Peyer's patch (tissue), 4 donors: Measurements from ENCODE around the gene OLFML2A. TPM values are rescaled to one million over a fixed set of nuclear protein-coding genes. Genes with fewer than 3 reads are reported as not detected.
"Not testable (repeated sequence)": the region's sequence is repeated elsewhere in the genome, so short reads cannot be mapped to it uniquely, and the experiment has no call there.

ENCODE experiments used
- DNase-seq, 3 donors: peaks; one replicate each; pipeline ENCODE4 v3.0.0-alpha.2; 2017 to 2019
- H3K27ac ChIP-seq, 4 donors: fragments of 200-600 bp; sonication (generic); one replicate each; pipeline ENCODE4 v1.5.1; 2016 to 2019
- H3K27me3 ChIP-seq, 2 donors: fragments of 200-600 bp; sonication (generic); one replicate each; pipeline ENCODE4 v1.5.1; 2019
- H3K36me3 ChIP-seq, 3 donors: fragments of 200-600 bp; sonication (generic); one replicate each; pipeline ENCODE4 v1.5.1; 2016 to 2019
- H3K4me1 ChIP-seq, 4 donors: fragments of 200-600 bp; sonication (generic); one replicate each; pipeline ENCODE4 v1.5.1; 2016 to 2019
- H3K4me3 ChIP-seq, 4 donors: fragments of 200-600 bp; sonication (generic); 1 replicate in 3 of 4; 2 replicates in 1 of 4; pipeline ENCODE4 v1.5.1; 2016 to 2019; ENCODE audit warnings: mild to moderate bottlenecking in 1 of 4
- H3K9me3 ChIP-seq, 4 donors: fragments of 200-600 bp; sonication (generic); one replicate each; pipeline ENCODE4 v1.5.1; 2016 to 2019; ENCODE audit warnings: mild to moderate bottlenecking in 1 of 4
- POLR2A ChIP-seq, 2 donors: fragments of 450-650 bp; IDR thresholded peaks; one replicate each; pipeline ENCODE4 v1.5.1; 2017; ENCODE audit warnings: antibody characterized with exemption in 2 of 2, mild to moderate bottlenecking in 2 of 2, moderate library complexity in 2 of 2
- total RNA-seq, 4 donors: library from RNA; depleted of rRNA; stranded (reverse); fragments of >200 nt; gene quantifications; one replicate each; pipeline ENCODE4 v1.1.0, GENCODE V29; 2016
- TF ChIP-seq, protein P1 (sequence below), 6 experiments: fragments of 450-650 bp in 4 of 6; fragments of 200-600 bp in 2 of 6; sonication (generic) in 1 of 6; IDR thresholded peaks; one replicate each; pipeline ENCODE4 v1.5.1; 2017 to 2019; ENCODE audit warnings: antibody characterized with exemption in 6 of 6, mild to moderate bottlenecking in 3 of 6, moderate library complexity in 1 of 6

OLFML2A gene
- total RNA-seq = 10 to 100 TPM in 1 of 4 donors, 1 to 10 TPM in 2, under 1 TPM in 1; 0.88 to 10.0 (median 8.7) TPM

DNA sequence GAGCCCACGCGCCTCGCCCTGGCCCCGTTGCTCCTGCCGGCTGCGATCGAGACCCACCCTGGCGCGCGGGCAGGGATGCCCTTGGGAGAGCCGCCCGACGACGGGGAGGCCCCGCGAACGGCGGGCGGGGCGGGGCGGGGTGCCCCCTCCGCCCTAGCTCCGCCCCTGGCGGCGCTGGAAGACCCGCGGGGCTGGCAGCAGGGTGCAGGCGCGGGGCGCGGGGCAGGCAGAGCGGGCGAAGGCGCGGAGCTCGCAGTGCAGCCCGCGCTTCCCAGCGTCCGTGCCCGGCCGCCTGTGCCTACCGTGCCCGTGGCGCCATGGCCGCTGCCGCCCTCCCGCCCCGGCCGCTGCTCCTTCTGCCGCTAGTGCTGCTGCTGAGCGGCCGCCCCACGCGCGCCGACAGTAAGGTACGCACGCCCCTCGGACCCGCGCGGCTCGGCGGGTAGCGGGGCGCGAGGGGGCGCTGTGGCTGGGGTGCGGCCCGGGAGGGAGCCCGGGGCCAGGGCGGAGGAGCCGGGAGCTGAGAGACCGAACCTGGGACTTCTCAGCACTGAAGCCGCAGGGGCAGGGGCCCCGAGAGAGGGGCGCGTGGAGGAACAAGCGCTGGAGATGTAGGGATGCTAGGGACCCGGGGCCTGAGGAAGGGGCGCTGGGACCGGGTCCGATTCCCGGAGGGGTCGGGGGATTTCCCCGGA is at the start of gene OLFML2A:
TSS of gene OLFML2A (plus strand) at position 180 of the 695 bp plus-strand sequence. CDS start at position 318, 138 bp downstream.
- no peaks in the 10 kb centered on the region for H3K9me3 ChIP-seq
- TF ChIP-seq, protein P1, sequence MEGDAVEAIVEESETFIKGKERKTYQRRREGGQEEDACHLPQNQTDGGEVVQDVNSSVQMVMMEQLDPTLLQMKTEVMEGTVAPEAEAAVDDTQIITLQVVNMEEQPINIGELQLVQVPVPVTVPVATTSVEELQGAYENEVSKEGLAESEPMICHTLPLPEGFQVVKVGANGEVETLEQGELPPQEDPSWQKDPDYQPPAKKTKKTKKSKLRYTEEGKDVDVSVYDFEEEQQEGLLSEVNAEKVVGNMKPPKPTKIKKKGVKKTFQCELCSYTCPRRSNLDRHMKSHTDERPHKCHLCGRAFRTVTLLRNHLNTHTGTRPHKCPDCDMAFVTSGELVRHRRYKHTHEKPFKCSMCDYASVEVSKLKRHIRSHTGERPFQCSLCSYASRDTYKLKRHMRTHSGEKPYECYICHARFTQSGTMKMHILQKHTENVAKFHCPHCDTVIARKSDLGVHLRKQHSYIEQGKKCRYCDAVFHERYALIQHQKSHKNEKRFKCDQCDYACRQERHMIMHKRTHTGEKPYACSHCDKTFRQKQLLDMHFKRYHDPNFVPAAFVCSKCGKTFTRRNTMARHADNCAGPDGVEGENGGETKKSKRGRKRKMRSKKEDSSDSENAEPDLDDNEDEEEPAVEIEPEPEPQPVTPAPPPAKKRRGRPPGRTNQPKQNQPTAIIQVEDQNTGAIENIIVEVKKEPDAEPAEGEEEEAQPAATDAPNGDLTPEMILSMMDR (IDR thresholded peaks at IDR 0.05) = peak in 5 of 6 experiments; percentile 11 to 36 (median 15)
- TF ChIP-seq POLR2A (IDR thresholded peaks at IDR 0.05) = no peak
- peaks cover 0 to 4% of the 10 kb centered on the region in 2 donors for H3K27me3 ChIP-seq
- peak within 1 kb of the TSS; percentile 32 to 64 (median 54) for H3K4me3 ChIP-seq
- no peaks in the 10 kb centered on the region for H3K36me3 ChIP-seq
- peak in 2 of 3 donors; percentile 48 to 52 for DNase-seq
- H3K4me1 ChIP-seq = peaks cover 0 to 24% (median 8%) of the 10 kb centered on the region in 4 donors
- H3K27ac ChIP-seq = peak within 1 kb of the TSS in 3 of 4 donors; percentile 57 to 62 (median 61)

DNA sequence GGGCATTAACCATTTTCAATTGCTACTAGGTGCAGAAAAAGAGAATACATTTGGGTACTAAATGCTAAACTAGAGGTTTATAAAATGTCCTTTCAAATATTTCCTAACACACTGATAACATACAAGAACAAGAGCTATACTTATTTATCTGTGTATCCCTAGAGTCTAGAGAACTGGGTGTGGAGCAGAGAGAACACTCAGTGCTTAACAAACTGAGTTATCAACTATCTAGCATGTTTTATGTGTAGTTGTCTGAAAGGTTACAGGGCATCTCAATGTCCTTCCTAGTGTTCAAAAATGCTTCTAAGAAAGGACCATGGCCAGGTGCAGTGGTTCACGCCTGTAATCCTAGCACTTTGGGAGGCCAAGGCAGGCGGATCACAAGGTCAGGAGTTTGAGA is 46.2 kb upstream of the OLFML2A start:
- Histone ChIP-seq H3K9me3 (no peaks in the 10 kb centered on the region), H3K4me1 (peaks cover 0 to 27% (median 6%) of the 10 kb centered on the region in 4 donors), H3K36me3 (no peaks in the 10 kb centered on the region), H3K27ac (peak overlapping the region in 3 of 4 donors; percentile 32 to 59 (median 58)), H3K4me3 (no peak overlapping the region), H3K27me3 (no peaks in the 10 kb centered on the region)
- DNase-seq = no peak
- TF ChIP-seq, protein P1 (IDR thresholded peaks at IDR 0.05) = no peak
- no peak for TF ChIP-seq POLR2A (IDR thresholded peaks at IDR 0.05)

DNA sequence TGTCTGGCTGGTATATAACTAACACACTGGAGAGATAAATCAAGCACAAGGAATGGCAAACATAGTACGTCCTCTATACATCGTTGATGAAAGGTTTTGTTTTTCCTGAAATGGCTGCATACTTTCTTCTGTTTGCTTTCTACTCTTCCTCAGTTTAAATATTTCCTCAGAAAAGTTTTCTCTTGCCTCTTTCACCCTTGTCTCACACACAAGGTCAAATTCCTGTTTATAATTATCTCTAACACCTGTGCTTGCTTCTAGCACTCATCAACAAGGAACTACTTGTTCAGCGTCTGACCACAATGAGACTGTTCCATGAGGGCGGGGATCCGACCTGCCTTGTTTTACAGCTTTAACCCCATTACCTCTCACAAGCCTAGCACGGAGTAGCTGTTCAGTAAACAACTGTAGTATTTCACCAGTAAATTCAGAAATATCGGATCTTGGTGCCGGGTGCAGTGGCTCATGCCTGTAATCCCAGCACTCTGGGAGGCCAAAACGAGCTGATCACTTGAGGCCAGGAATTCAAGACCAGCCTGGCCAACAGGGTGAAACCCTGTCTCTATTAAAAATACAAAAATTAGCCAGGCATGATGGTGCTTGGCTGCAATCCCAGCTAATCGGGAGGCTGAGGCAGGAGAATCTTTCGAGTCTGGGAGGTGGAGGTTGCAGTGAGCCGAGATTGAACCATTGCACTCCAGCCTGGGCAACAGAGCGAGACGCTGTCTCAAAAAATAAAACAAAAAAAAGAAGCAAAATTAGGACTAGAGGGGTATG is 42.8 kb upstream of the OLFML2A start:
- H3K36me3 ChIP-seq = no peaks in the 10 kb centered on the region
- DNase-seq = peak in 2 of 3 donors; percentile 74 to 86
- H3K4me1 ChIP-seq = peaks cover 0 to 22% (median 6%) of the 10 kb centered on the region in 4 donors
- TF ChIP-seq POLR2A (IDR thresholded peaks at IDR 0.05) = no peak
- TF ChIP-seq, protein P1 (IDR thresholded peaks at IDR 0.05) = no peak
- peak overlapping the region in 3 of 4 donors; percentile 54 to 92 (median 87) for H3K27ac ChIP-seq
- no peaks in the 10 kb centered on the region for H3K27me3 ChIP-seq
- no peak overlapping the region for H3K4me3 ChIP-seq
- no peaks in the 10 kb centered on the region for H3K9me3 ChIP-seq

DNA sequence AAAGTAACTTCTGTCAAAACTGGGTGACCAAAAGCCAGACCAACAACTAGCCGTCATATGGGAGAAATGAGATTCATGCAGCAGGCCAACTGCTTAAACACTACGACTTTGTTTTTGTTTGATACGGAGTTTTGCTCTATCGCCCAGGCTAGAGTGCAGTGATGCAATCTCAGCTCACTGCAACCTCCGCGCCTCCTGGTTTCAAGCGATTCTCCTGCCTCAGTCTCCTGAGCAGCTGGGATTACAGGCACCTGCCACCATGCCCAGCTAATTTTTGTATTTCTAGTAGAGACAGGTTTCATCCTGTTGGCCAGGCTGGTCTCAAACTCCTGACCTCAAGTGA is 42.2 kb upstream of the OLFML2A start:
- not testable (repeated sequence) for H3K9me3 ChIP-seq, DNase-seq, H3K36me3 ChIP-seq, H3K27me3 ChIP-seq, H3K4me3 ChIP-seq
- Histone ChIP-seq H3K27ac (peak overlapping the region in 3 of 4 donors; percentile 54 to 92 (median 87)), H3K4me1 (peaks cover 0 to 22% (median 6%) of the 10 kb centered on the region in 4 donors)

DNA sequence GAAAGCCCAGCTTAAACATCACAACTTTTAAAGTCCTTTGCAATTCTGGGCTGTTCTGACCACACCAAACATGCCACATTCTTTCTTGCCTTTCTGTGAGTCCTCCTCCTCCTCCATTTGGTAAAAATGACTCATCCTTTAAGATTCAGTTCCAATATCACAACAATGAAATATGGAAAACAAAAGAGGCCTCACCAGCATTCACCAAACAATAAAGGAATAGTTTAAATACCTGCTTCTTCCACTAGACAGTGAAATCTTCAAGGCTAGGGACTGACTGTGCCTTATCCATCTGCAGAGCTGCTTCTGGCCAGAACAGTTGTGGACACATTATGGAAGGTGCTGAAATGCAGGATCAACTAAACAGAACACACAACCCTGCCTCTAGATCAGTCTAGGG is 41.8 kb upstream of the OLFML2A start:
- Histone ChIP-seq H3K27ac (peak overlapping the region in 2 of 4 donors; percentile 87 to 92), H3K4me1 (peaks cover 0 to 22% (median 6%) of the 10 kb centered on the region in 4 donors), H3K27me3 (no peaks in the 10 kb centered on the region), H3K36me3 (no peaks in the 10 kb centered on the region), H3K9me3 (no peaks in the 10 kb centered on the region), H3K4me3 (no peak overlapping the region)
- TF ChIP-seq, protein P1 (IDR thresholded peaks at IDR 0.05) = no peak
- TF ChIP-seq POLR2A (IDR thresholded peaks at IDR 0.05) = no peak
- DNase-seq = no peak

DNA sequence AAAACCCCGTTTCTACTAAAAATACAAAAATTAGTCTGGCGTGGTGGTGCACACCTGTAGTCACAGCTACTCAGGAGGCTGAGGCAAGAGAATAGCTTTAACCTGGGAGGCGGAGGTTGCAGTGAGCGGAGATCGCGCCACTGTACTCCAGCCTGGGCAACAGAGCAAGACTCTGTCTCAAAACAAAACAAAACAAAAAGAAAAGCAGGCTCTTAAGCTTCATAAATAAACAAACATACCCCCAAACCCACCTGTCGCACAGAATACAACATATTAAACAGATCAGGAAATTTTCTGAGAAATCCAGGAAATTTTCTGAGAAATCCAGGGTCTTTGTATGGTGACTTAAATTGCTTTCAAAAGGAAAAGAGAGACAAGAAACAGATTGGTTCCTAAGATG is 38.9 kb upstream of the OLFML2A start:
- H3K36me3 ChIP-seq, H3K27ac ChIP-seq, H3K27me3 ChIP-seq, H3K9me3 ChIP-seq, H3K4me3 ChIP-seq, DNase-seq: not testable (repeated sequence)
- peaks cover 0 to 17% (median 6%) of the 10 kb centered on the region in 4 donors for H3K4me1 ChIP-seq
